Endothelial cell of umbilical vein (primary cell): Measurements from ENCODE around the gene POLR1D.

ENCODE experiments used
- EZH2 ChIP-seq: IDR thresholded peaks from 2 replicates; pipeline ENCODE4 v1.6.1; 2012; ENCODE audit warnings: borderline replicate concordance, low read depth, mild to moderate bottlenecking, moderate library complexity, low read length, inconsistent platforms; ENCODE audit not compliant: severe bottlenecking
- FOS ChIP-seq: IDR thresholded peaks from 2 replicates; pipeline ENCODE4 v1.6.1; 2011; ENCODE audit warnings: mild to moderate bottlenecking, low read length, moderate library complexity, borderline replicate concordance; ENCODE audit not compliant: insufficient read depth
- GATA2 ChIP-seq: IDR thresholded peaks from 2 replicates; pipeline ENCODE4 v1.7.0; 2011; ENCODE audit warnings: low read depth, mild to moderate bottlenecking, moderate library complexity, mixed read lengths, low read length; ENCODE audit not compliant: insufficient read length, insufficient read depth
- JUN ChIP-seq: IDR thresholded peaks from 2 replicates; pipeline ENCODE4 v1.6.1; 2011; ENCODE audit warnings: borderline replicate concordance, low read depth; ENCODE audit not compliant: insufficient read length, insufficient read depth
- POLR2A ChIP-seq: IDR thresholded peaks from 2 replicates; pipeline ENCODE4 v1.6.1; 2012; ENCODE audit warnings: low read depth, mild to moderate bottlenecking, control low read depth, low read length
- POLR2AphosphoS5 ChIP-seq: IDR thresholded peaks from 2 replicates; pipeline ENCODE4 v1.6.1; 2012; ENCODE audit warnings: low read depth, mild to moderate bottlenecking, control low read depth, low read length, moderate library complexity; ENCODE audit not compliant: insufficient read depth
- TF ChIP-seq, protein P1 (sequence below), 2 donors: IDR thresholded peaks; 1 replicate in 1 of 2; 2 replicates in 1 of 2; pipeline ENCODE4 v1.5.1; 2011; ENCODE audit warnings: low read length in 2 of 2, mild to moderate bottlenecking in 2 of 2, moderate library complexity in 2 of 2, control low read depth in 1 of 2, inconsistent platforms in 1 of 2, low read depth in 1 of 2; ENCODE audit not compliant: insufficient read depth in 1 of 2; ENCODE audit errors: extremely low read depth in 1 of 2
- TF ChIP-seq, protein P2 (sequence below): IDR thresholded peaks from 2 replicates; pipeline ENCODE4 v1.6.1; 2011; ENCODE audit not compliant: insufficient read depth, insufficient read length

DNA sequence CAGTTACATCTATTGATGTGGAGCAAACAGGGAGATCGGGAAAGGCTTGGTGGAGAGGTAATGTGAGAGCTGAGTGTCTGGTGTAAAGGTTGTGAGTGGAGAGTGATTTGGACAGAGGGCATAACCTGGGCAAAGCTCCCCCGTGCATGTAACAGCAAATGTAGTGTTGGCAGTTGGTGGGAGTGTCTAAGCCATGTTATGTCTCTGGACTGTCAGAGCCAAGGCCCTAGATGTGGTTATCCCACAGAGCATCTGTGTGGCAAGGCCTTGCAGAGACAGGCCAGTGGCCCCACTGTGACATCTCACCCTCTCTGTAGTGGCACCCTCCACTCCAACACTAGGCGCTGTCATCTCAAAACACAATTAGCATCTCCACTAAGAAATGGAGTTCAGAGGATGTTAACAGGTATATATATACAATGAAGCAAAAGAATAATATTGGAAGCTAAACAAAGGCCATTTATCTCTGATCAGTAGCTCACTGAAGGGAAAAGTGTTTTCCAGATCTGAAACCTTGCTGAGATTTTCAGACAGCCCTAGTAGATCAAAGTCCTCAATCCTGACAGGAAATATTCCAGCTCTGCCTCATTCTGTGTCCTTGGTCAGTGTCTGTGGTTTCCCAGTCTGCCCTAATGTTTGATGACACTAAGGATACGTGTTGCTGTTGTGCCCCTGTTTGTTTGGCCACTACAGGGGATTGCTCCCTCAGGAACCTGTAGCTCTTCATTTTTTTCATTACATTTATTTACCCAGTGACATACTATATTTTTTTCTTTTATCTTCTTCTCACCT is 20.2 kb downstream of the POLR1D start:
- TF ChIP-seq, protein P1, sequence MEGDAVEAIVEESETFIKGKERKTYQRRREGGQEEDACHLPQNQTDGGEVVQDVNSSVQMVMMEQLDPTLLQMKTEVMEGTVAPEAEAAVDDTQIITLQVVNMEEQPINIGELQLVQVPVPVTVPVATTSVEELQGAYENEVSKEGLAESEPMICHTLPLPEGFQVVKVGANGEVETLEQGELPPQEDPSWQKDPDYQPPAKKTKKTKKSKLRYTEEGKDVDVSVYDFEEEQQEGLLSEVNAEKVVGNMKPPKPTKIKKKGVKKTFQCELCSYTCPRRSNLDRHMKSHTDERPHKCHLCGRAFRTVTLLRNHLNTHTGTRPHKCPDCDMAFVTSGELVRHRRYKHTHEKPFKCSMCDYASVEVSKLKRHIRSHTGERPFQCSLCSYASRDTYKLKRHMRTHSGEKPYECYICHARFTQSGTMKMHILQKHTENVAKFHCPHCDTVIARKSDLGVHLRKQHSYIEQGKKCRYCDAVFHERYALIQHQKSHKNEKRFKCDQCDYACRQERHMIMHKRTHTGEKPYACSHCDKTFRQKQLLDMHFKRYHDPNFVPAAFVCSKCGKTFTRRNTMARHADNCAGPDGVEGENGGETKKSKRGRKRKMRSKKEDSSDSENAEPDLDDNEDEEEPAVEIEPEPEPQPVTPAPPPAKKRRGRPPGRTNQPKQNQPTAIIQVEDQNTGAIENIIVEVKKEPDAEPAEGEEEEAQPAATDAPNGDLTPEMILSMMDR (IDR thresholded peaks at IDR 0.05; ENCODE audit: extremely low read depth in 1 of 2, insufficient read depth in 1 of 2, low read depth in 1 of 2, low read length in 2 of 2), result no peak
- no peak for TF ChIP-seq GATA2
- no peak for TF ChIP-seq POLR2AphosphoS5
- no peak for TF ChIP-seq JUN
- TF ChIP-seq, protein P2, sequence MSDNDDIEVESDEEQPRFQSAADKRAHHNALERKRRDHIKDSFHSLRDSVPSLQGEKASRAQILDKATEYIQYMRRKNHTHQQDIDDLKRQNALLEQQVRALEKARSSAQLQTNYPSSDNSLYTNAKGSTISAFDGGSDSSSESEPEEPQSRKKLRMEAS, result no peak
- no peak for TF ChIP-seq EZH2
- no peak for TF ChIP-seq POLR2A
- no peak for TF ChIP-seq FOS
